Activated naive CD8-positive, alpha-beta T cell treated with anti-CD3 and anti-CD28 coated beads, Interleukin-2, amount 10 ng/mL, durations not matched to agents 7 days and 5 days (primary cell): ENCODE results near the gene TMEM201. TPM values are rescaled to one million over a fixed set of nuclear protein-coding genes. Genes with fewer than 3 reads are reported as not detected.

Source experiments
- ATAC-seq: fragments of 150-1000 bp; cut with Tn5 transposase; one replicate; pipeline ENCODE4 v1.10.0; 2021; ENCODE audit warnings: low read depth, moderate library complexity
- POLR2A ChIA-PET: fragments of 350-600 bp; sonication (Branson Sonifier 250); formaldehyde crosslinking; loops from one replicate; lab custom pipeline; 2021; ENCODE audit warnings: antibody characterized with exemption; lab: Charles Lee
- DNase-seq: peaks from one replicate; pipeline ENCODE4 v3.0.0; 2021
- H3K27ac Mint-ChIP-seq: one replicate; pipeline ENCODE4 v1.8.0; 2022; ENCODE audit warnings: mild to moderate bottlenecking, mixed read lengths
- H3K27me3 Mint-ChIP-seq: one replicate; pipeline ENCODE4 v1.8.0; 2022; ENCODE audit warnings: mild to moderate bottlenecking, moderate library complexity, mixed read lengths
- H3K36me3 Mint-ChIP-seq: one replicate; pipeline ENCODE4 v1.8.0; 2021; ENCODE audit warnings: mild to moderate bottlenecking, mixed read lengths
- H3K4me1 Mint-ChIP-seq: one replicate; pipeline ENCODE4 v1.8.0; 2021; ENCODE audit warnings: mixed read lengths
- H3K4me3 Mint-ChIP-seq: one replicate; pipeline ENCODE4 v1.8.0; 2022; ENCODE audit warnings: mild to moderate bottlenecking, moderate library complexity, mixed read lengths
- H3K9me3 Mint-ChIP-seq: one replicate; pipeline ENCODE4 v1.8.0; 2021; ENCODE audit warnings: mixed read lengths
- total RNA-seq, 2 experiments: library from RNA; stranded (reverse); gene quantifications; one replicate each; pipeline ENCODE4 v1.2.3, GENCODE V29; 2021

The TMEM201 gene
- total RNA-seq, 2 experiments from 2014 or later: 16.1 TPM

DNA sequence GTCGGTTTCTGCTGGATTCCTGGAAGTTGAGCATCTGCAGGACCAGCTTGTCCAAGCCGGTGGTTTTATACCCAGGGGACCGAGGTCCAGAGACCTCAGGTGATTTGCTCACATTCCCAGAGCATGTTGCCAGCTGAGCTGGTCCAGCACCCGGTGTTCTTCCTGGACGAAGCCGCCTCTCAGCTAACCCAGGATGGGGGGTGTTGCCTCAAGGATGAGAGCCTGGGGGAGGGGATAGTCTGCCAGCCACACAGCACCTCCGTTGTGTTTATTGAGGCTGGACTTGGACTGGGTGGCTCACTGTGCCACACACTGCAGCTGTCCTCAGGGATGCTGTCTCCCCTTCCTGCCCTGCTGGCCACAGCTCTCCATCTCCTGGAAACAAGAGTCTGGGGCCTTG is 1.5 kb downstream of the TMEM201 start:
- Mint-ChIP-seq H3K4me3 (peak overlapping the region; percentile 72), H3K36me3 (peaks cover 2% of the 10 kb centered on the region), H3K9me3 (no peaks in the 10 kb centered on the region), H3K27ac (no peak overlapping the region), H3K4me1 (peaks cover 27% of the 10 kb centered on the region), H3K27me3 (no peaks in the 10 kb centered on the region)
- ATAC-seq: no peak
- POLR2A ChIA-PET: interaction anchor here (0.5 to 0.9 kb wide), 3 partner anchors 39 to 124 kb away, joined by 3 to 5 read pairs (median 3); no protein-coding TSS in a partner anchor
- no peak for DNase-seq

DNA sequence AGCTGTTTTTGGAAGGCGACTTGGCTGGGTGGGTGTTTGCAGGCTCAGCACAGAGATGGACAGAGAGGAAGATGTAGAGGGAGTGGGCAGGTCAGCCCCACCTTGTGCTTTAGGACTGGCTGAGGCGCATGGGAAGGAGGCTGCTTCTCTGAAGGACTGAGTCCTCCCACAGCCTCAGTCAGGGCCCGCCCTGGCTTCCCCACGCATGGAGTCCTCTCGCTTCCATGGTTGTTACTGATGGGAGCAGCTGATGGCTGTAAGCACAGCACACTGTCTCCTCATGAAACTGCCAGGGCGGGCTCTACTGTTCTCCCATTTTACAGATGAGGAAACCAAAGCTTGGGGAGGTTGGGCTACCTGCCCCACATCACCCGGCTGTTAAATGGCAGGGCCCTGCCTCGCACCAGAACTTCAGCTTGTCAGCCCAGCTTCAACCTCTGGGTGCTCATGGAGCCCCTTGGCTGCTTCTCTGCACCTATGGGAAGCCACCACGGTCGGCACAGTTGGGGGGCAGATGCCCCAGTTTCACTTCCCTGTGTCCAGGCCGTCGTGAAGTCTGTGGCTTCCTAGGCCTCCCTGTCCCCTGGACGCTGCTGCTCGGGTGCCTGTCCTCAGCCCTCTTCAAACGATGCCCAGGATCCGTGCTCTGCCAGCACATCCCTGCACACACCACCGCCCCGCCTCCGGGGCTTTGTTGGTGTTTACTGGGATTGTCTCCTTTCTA is 2.4 kb downstream of the TMEM201 start:
- Mint-ChIP-seq H3K4me3 (peak overlapping the region; percentile 1), H3K4me1 (peaks cover 27% of the 10 kb centered on the region), H3K27ac (peak overlapping the region; percentile 66), H3K27me3 (no peaks in the 10 kb centered on the region), H3K9me3 (no peaks in the 10 kb centered on the region), H3K36me3 (peaks cover 2% of the 10 kb centered on the region)
- POLR2A ChIA-PET: interaction anchor here (0.6 kb wide), 1 partner anchor 450 kb away, joined by 3 read pairs; no protein-coding TSS in a partner anchor
- ATAC-seq: no peak
- no peak for DNase-seq

DNA sequence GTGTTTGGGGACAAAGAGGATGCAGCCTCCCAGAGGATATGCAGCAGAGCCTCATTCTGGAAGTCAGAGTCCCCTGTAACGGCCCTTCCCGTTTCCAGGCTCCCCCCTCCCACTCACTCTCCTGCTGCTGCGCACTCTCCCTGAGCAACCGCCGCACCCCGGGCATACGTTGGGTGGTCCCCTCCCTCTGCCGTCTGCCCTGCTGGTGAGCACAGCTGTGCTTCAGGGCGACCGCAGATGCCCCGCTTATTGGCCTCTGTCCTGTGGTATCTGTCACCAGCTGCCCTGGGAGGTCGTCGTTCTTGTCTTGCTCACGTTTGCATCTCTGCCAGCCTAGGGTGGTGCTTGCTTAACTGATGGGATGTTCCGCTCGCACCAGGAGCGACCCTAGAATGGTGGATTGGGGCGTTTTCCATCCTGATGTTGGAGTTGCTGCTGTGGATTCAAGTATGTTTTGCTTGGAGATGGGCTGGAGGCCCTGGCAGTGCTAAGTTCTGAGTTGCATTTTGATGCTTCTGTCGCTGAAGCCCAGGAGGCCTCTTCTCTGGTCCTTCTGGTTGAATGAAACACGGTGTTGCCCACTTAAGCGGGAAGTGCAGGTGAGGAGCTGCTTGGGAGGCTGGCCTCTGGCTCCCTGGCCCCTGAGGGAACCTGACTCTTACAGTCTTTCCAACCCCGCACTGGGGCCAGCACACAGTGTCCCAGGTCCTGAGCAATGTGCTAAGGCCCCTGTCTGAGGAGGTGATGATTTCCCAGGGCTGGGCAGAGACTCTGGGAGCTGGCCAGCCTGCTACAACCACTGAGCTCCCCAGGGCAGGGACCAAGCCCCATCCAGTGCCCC is 3.2 kb downstream of the TMEM201 start:
- POLR2A ChIA-PET: interaction anchor here (0.5 kb wide), 1 partner anchor 56 kb away, joined by 7 read pairs; no protein-coding TSS in a partner anchor
- H3K4me3 Mint-ChIP-seq: no peak overlapping the region
- H3K27me3 Mint-ChIP-seq: no peaks in the 10 kb centered on the region
- H3K36me3 Mint-ChIP-seq: peaks cover 2% of the 10 kb centered on the region
- H3K27ac Mint-ChIP-seq: no peak overlapping the region
- peaks cover 24% of the 10 kb centered on the region for H3K4me1 Mint-ChIP-seq
- DNase-seq: no peak
- no peaks in the 10 kb centered on the region for H3K9me3 Mint-ChIP-seq
- no peak for ATAC-seq

DNA sequence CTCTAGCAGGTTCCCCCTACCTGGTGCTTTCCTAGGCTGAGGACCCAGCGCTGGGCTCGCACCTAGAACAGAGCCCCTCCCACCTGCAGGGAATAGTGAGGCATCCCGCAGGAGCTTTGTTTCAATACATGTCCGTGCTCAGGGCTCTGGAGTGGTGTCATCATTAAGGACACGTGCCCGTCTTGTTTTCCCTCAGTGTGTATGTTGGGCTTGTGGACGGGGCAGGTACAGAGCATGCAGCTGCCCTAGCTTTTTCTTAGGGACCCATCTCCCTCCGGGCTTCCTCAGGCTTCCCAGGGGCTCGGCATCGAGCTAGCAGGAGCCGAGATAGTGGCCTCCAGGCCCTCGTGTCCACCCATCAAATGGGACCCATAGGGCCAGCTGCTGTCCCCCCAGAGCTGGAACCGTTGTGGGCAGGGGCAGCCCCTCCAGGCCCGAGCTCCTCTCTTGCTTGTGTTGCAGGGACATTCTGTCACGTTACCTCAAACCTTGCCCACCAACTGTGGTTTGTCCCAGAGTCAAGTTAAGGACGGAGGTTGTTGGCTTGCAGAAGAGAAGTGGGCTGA is 3.9 kb downstream of the TMEM201 start:
- H3K9me3 Mint-ChIP-seq: no peaks in the 10 kb centered on the region
- no peaks in the 10 kb centered on the region for H3K27me3 Mint-ChIP-seq
- DNase-seq: no peak
- no peak for ATAC-seq
- no peak overlapping the region for H3K4me3 Mint-ChIP-seq
- peaks cover 2% of the 10 kb centered on the region for H3K36me3 Mint-ChIP-seq
- POLR2A ChIA-PET: interaction anchor here (0.5 kb wide), 1 partner anchor 56 kb away, joined by 7 read pairs; no protein-coding TSS in a partner anchor
- peak overlapping the region; percentile 65 for H3K27ac Mint-ChIP-seq
- H3K4me1 Mint-ChIP-seq: peaks cover 23% of the 10 kb centered on the region

DNA sequence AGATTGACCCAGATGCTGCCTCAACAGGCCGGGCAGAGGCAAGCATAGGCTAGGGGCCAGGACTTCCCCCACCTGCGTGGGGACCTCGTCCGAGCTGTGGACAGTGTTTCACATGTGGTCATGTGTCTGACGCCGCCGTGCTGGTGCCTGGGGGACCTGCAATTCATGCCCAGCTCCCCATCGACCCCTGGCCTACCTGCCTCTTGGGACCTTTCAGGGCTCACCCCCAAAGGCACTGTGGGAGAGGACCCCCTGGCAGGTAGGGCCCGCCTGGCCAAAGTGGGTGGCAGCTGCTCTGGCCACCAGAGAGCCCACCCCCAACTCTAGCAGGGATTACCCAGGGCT is 4.4 kb downstream of the TMEM201 start:
- POLR2A ChIA-PET: no interaction called here
- Mint-ChIP-seq H3K9me3 (no peaks in the 10 kb centered on the region), H3K4me1 (peaks cover 23% of the 10 kb centered on the region), H3K4me3 (no peak overlapping the region), H3K36me3 (peaks cover 2% of the 10 kb centered on the region), H3K27ac (peak overlapping the region; percentile 65), H3K27me3 (no peaks in the 10 kb centered on the region)
- no peak for ATAC-seq
- DNase-seq: no peak

DNA sequence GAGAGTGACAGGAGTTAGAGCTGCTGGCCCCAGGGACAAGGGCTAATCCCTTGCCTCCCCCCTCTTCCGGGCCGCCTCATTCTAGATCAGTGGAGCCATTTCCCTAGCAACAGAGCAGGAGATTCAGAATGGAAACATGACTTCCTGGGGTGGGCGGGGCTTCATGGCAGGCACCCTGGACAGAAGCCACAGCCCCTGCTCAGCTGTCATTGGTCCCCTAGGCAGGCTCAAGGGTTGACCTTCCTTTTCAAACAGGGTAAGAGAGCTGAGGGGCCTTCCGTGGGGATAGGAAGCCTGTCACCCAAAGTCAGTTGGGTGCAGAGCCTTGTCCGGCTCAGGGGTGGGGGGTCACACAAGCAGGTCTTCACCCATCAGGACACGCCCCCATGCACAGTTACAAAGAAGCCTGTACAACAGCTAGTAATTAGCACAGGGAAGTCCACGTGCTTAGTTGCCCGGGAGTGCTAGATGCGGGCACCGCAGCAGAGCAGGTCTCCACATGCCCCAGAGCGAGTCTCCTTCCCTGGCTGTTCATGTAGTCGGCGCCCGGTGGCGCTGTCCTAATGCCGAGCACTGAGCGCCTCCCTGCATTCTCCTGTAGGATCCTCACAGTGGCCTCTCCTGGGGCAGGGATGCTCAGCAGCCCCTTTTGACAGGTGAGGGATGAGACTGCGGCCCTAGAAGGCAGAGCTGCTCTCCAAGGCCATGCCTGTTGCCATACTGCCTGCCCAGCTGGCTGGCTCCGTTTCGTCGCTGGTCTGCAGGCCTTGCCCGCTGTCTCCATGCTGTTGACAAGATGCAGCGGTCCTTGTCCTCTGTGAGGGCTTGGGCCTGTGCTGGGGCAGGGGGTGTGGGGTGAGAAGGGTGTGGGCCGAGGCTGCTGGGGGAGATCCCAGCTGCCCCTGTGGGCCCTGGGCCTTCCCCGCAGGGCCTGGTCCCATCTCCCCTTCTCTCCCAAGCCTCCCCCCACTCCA is 5.1 kb downstream of the TMEM201 start:
- ATAC-seq: peak; percentile 41
- Mint-ChIP-seq H3K36me3 (peaks cover 2% of the 10 kb centered on the region), H3K4me1 (peaks cover 20% of the 10 kb centered on the region), H3K27me3 (no peaks in the 10 kb centered on the region), H3K27ac (peak overlapping the region; percentile 65), H3K9me3 (no peaks in the 10 kb centered on the region), H3K4me3 (no peak overlapping the region)
- POLR2A ChIA-PET: no interaction called here
- peak; percentile 69 for DNase-seq

DNA sequence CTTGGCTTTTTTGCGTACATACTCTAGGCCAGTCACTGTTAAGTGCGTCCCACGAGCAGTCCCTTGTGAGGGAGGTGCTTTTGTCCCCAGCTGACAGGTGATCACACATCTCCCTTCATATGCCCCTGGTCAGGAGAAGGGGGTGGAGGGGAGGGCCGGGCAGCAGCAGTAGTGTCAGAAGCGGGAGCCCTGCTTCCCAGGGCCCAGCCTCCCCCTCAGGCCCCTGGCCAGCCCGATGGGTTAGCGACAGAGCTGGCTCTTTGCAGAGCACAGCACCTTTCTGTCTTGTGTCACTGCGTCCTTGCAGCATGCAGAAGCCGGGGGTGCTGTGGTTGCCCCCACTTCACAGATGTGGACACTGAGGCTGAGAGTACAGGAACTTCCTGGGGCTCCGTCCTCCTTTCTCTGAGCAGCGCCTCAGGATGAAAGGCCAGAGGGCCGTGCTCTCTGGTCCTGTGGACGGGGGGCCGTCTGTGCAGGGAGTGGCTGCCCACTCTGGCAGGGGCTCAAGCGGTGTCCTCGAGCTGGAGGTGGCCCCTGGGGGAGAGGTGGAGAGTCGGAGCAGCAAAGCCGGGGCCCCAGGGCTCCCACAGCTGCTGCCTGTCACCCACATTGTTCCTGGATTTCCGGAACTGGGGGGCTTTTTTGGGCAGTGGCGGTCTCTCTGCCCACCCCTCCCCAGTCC is 5.9 kb downstream of the TMEM201 start:
- DNase-seq (no peak), ATAC-seq (no peak)
- Mint-ChIP-seq H3K27me3 (no peaks in the 10 kb centered on the region), H3K9me3 (no peaks in the 10 kb centered on the region), H3K36me3 (peaks cover 2% of the 10 kb centered on the region), H3K4me1 (peaks cover 20% of the 10 kb centered on the region), H3K4me3 (no peak overlapping the region), H3K27ac (no peak overlapping the region)
- POLR2A ChIA-PET: no interaction called here

DNA sequence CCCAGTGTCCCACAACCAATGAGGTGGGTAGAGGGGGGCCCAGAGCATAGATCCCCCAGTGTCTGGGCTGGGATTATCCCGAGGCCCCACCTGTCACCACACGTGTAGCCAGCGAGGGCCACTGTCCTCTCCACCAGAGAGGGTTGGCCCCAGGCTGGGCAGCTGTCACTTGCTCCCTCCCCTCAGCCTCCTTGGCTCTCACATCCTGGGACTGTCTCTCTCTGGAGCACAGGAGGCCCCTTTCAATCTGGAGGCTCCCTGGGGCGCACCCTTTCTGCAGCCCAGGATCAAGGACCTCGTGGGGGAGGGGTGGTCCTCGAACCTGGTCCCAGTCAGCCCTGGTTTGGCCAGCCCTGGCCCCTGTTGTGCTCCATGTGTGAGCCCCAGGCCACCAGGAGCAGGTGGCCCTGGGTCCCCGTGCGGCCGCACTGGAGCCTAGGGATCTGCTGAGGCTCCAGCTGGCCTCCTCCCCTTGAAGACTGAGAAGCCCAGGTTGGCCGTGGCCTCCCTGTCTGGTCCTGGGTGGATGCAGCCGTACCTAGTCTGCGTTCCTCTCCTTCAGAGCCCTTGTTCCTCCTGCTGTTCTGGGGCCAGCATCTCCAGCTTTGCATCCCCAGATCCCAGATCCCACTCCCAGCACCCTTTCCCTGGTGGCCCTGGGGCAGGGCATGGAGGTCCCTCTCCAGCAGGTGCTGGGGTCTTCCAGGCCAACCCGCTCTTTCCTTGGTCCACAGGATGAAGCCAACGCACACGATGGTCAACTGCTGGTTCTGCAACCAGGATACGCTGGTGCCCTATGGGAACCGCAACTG is 6.7 kb downstream of the TMEM201 start:
- Mint-ChIP-seq H3K4me3 (no peak overlapping the region), H3K36me3 (peaks cover 2% of the 10 kb centered on the region), H3K9me3 (no peaks in the 10 kb centered on the region), H3K4me1 (peaks cover 17% of the 10 kb centered on the region), H3K27me3 (no peaks in the 10 kb centered on the region), H3K27ac (no peak overlapping the region)
- POLR2A ChIA-PET: no interaction called here
- DNase-seq (no peak), ATAC-seq (no peak)

DNA sequence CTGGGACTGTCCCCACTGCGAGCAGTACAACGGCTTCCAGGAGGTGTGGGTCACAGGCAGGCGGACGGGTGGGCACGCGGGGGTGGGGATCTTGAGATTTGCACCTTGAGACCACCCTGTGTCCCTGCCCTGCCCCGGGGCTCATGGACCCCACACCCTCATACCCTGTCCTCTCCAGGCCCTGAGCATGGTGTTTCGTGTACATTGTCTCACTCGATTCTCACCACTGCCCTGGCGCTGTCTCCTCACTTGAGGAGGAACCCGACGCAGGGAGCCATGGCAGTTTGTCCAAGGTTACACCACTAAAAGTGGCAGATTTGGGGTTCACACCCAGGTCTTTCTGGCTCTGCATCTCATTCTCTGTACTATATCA is 7.2 kb downstream of the TMEM201 start:
- ATAC-seq (no peak), DNase-seq (no peak)
- Mint-ChIP-seq H3K4me3 (no peak overlapping the region), H3K9me3 (no peaks in the 10 kb centered on the region), H3K27me3 (no peaks in the 10 kb centered on the region), H3K4me1 (peaks cover 11% of the 10 kb centered on the region), H3K27ac (peak overlapping the region; percentile 56), H3K36me3 (no peaks in the 10 kb centered on the region)
- POLR2A ChIA-PET: no interaction called here

DNA sequence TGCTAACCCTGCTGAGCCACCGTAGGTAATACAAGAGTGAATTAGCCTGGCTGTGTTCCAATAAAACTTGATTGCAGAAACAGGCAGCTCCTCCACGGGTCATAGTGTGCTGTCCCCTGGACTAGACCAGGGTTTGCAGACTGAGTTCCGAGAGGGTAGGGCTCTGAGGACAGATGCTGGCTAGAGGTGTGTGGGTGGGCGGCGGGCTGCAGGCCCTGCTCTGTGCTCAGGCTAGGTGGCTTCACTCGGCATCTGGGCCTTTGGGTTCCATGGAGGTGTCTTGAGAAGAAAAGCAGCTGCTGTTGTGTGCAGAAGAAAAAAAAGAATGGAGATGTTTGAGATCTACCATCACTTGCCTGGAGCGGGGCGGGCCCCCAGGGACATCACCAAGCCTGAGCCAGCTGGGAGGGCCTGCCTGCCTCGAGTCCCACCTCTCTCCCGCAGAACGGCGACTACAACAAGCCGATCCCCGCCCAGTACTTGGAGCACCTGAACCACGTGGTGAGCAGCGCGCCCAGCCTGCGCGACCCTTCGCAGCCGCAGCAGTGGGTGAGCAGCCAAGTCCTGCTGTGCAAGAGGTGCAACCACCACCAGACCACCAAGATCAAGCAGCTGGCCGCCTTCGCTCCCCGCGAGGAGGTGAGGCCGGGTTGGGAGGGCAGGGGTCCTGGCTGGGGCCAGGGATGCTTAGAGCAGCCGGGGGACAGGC is 7.9 kb downstream of the TMEM201 start:
- Mint-ChIP-seq H3K27ac (no peak overlapping the region), H3K27me3 (no peaks in the 10 kb centered on the region), H3K4me1 (peaks cover 11% of the 10 kb centered on the region), H3K4me3 (no peak overlapping the region), H3K36me3 (no peaks in the 10 kb centered on the region), H3K9me3 (no peaks in the 10 kb centered on the region)
- no peak for DNase-seq
- no peak for ATAC-seq
- POLR2A ChIA-PET: no interaction called here
